Heart left ventricle (tissue), 13 donors: ENCODE results near the gene ARHGEF28.

Source experiments
- CTCF ChIP-seq, 12 donors: fragments of 200-600 bp; sonication (generic) in 4 of 12; IDR thresholded peaks; one replicate each; pipeline versions ENCODE4 v1.5.0 to v1.8.0; 2018 to 2022; ENCODE audit warnings: antibody characterized with exemption in 12 of 12, mild to moderate bottlenecking in 5 of 12
- POLR2A ChIP-seq, 2 donors: fragments of 450-650 bp; IDR thresholded peaks; one replicate each; pipeline ENCODE4 v1.6.1; 2017; ENCODE audit warnings: antibody characterized with exemption in 2 of 2, mild to moderate bottlenecking in 2 of 2, moderate library complexity in 2 of 2
- donor health status: ischemic (EF 13 %, LVEDD 7.1; RV severe dilation, severe dysfunction).
- donor health status: DM: no; HTN: yes; CAD: no.
- donor health status: DM: no; HTN: no; CAD: no.
- donor health status: ischemic (EF 25% LVEDD 6.9; RV normal size, moderate dysfunction).
- donor health status: ischemic (EF 25% LVEDD 5.7; RV mildly dilated, moderate dysfunction).
- donor health status: ischemic (EF 35%, LVEDD 5.7; RV mildly dilated, moderate dysfunction).
- donor health status: nonischemic (EF 11% LVEDD 7.7; RV severe dilation, severe dysfunction).
- donor health status: DM: yes; HTN: yes; CAD: no.
- donor health status: PGD.
- donor health status: ischemic (EF 29% LVEDD 5.4; RV normal size, mild dysfunction).
- donor health status: nonischemic (EF 23%, LVEDD 6.1; RV moderate dilation, normal function).

GRCh38 chr5:73770172-73771025 lies 144.4 kb downstream of the ARHGEF28 start:
- TF ChIP-seq CTCF (IDR thresholded peaks at IDR 0.05) (no peak), POLR2A (IDR thresholded peaks at IDR 0.05) (no peak)
